GM21717 (cell line): ENCODE data around the gene CYP4F22.
"Not testable (repeated sequence)": the region's sequence is repeated elsewhere in the genome, so short reads cannot be mapped to it uniquely, and the experiment has no call there.

Experiments used
- ATAC-seq: cut with Tn5 transposase; IDR thresholded peaks from one replicate; pipeline ENCODE4 v1.9.1; 2021; ENCODE audit warnings: mild to moderate bottlenecking, moderate library complexity; ENCODE audit not compliant: unreplicated experiment

Gene CYP4F22

GRCh38 chr19:15488489-15489226 lies 19.7 kb upstream of the CYP4F22 start:
- no peak for ATAC-seq

GRCh38 chr19:15495151-15495550 lies 13.2 kb upstream of the CYP4F22 start:
- ATAC-seq: no peak

GRCh38 chr19:15498156-15498858 lies 10.0 kb upstream of the CYP4F22 start:
- ATAC-seq: no peak

- no peak for ATAC-seq
Observed at GRCh38 chr19:15498910-15499309, 9.4 kb upstream of the CYP4F22 start.

- ATAC-seq: no peak
Observed at GRCh38 chr19:15501596-15501995, 6.7 kb upstream of the CYP4F22 start.

GRCh38 chr19:15502264-15502663 lies 6.1 kb upstream of the CYP4F22 start:
- ATAC-seq: no peak

GRCh38 chr19:15506074-15506571 lies 2.2 kb upstream of the CYP4F22 start:
- ATAC-seq: no peak

GRCh38 chr19:15507068-15508034 lies 974 bp upstream of the CYP4F22 start:
- no peak for ATAC-seq

- ATAC-seq: no peak
Observed at GRCh38 chr19:15511671-15512424, 3.5 kb downstream of the CYP4F22 start.

GRCh38 chr19:15515227-15515625 lies 6.9 kb downstream of the CYP4F22 start:
- not testable (repeated sequence) for ATAC-seq

- ATAC-seq: no peak
Observed at GRCh38 chr19:15516363-15516762, 8.0 kb downstream of the CYP4F22 start.

- no peak for ATAC-seq
Observed at GRCh38 chr19:15517778-15518177, 9.5 kb downstream of the CYP4F22 start.

GRCh38 chr19:15519433-15519976 lies 11.2 kb downstream of the CYP4F22 start:
- no peak for ATAC-seq

GRCh38 chr19:15524781-15525180 lies 16.5 kb downstream of the CYP4F22 start:
- no peak for ATAC-seq

- no peak for ATAC-seq
Observed at GRCh38 chr19:15525291-15525690, 17.0 kb downstream of the CYP4F22 start.

GRCh38 chr19:15526408-15526807 lies 18.1 kb downstream of the CYP4F22 start:
- no peak for ATAC-seq

GRCh38 chr19:15527705-15528104 lies 19.4 kb downstream of the CYP4F22 start:
- ATAC-seq: no peak

- ATAC-seq: no peak
Observed at GRCh38 chr19:15529774-15530372, 21.5 kb downstream of the CYP4F22 start.

GRCh38 chr19:15532779-15533521 lies 24.6 kb downstream of the CYP4F22 start:
- ATAC-seq: no peak
